GM19193 (cell line): ENCODE results near the gene TBCD.

Experiments used
- POLR2A ChIP-seq: IDR thresholded peaks from 4 replicates; pipeline ENCODE4 v1.6.1; 2011; ENCODE audit not compliant: insufficient read depth, insufficient read length; ENCODE audit errors: extremely low read depth

TBCD gene

GRCh38 chr17:82864713-82865248, 112.9 kb downstream of the TBCD start:
- no peak for TF ChIP-seq POLR2A

GRCh38 chr17:82865274-82865673, 113.4 kb downstream of the TBCD start:
- TF ChIP-seq POLR2A = no peak

GRCh38 chr17:82865774-82866395, 114.0 kb downstream of the TBCD start:
- TF ChIP-seq POLR2A = no peak

GRCh38 chr17:82866590-82867191, 114.8 kb downstream of the TBCD start:
- no peak for TF ChIP-seq POLR2A

- TF ChIP-seq POLR2A = no peak
Observed at GRCh38 chr17:82867763-82868325, 116.0 kb downstream of the TBCD start.

GRCh38 chr17:82868715-82869131, 116.9 kb downstream of the TBCD start:
- TF ChIP-seq POLR2A = no peak

GRCh38 chr17:82869536-82869935, 117.7 kb downstream of the TBCD start:
- no peak for TF ChIP-seq POLR2A

- no peak for TF ChIP-seq POLR2A
Observed at GRCh38 chr17:82870091-82870491, 118.2 kb downstream of the TBCD start.

GRCh38 chr17:82870541-82870940, 118.7 kb downstream of the TBCD start:
- no peak for TF ChIP-seq POLR2A

- peak; percentile 22 for TF ChIP-seq POLR2A
Observed at GRCh38 chr17:82871056-82871775, 119.4 kb downstream of the TBCD start.

GRCh38 chr17:82871776-82872561, 120.1 kb downstream of the TBCD start:
- no peak for TF ChIP-seq POLR2A

GRCh38 chr17:82872591-82873520, 121.0 kb downstream of the TBCD start:
- TF ChIP-seq POLR2A = no peak

GRCh38 chr17:82873521-82873920, 121.7 kb downstream of the TBCD start:
- TF ChIP-seq POLR2A = no peak
